HG03442 (cell line): ENCODE measurements around the gene DNASE1L2.

Experiments used
- ATAC-seq: cut with Tn5 transposase; IDR thresholded peaks from one replicate; pipeline ENCODE4 v1.9.1; 2021; ENCODE audit warnings: mild to moderate bottlenecking, moderate library complexity; ENCODE audit not compliant: unreplicated experiment

DNASE1L2 gene, protein sequence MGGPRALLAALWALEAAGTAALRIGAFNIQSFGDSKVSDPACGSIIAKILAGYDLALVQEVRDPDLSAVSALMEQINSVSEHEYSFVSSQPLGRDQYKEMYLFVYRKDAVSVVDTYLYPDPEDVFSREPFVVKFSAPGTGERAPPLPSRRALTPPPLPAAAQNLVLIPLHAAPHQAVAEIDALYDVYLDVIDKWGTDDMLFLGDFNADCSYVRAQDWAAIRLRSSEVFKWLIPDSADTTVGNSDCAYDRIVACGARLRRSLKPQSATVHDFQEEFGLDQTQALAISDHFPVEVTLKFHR

DNA sequence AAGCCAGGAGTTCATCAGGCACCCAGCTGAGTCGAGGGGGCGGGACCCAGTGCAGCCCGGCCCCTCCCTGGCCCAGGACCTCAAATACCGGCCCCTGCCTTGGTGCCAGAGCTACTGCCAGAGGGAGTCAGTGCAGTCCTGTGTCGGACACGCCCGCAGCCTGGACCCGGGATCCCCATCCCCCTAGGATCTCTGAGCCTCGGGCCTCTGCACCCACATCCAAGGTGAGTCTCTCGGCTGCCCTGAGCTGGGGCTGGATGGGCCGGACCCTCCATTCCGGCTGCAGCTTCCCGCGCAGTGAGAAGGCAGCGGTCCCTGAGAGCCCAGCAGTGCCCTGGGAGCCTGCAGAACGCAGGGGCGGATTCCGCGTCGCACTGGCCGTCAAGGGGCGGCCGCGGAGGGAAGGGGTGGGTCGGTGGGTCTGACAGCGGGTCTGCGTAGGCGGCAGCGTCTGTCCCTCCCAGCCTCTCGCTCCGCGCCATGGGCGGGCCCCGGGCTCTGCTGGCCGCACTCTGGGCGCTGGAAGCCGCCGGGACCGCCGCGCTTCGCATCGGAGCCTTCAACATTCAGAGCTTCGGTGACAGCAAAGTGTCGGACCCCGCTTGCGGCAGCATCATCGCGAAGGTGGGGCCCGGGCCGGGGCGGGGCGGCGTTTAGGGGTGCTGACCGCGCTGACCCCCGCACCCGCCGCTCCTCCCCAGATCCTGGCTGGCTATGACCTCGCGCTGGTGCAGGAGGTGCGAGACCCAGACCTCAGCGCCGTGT, at the start of gene DNASE1L2:
TSS of gene DNASE1L2 (plus strand) at position 108 of the 765 bp plus-strand sequence. CDS start at position 481, 373 bp downstream.
- ATAC-seq, result no peak

- ATAC-seq, result no peak
These were observed 49.7 kb upstream of the DNASE1L2 start for GRCh38 chr16:2186505-2186904.

DNA sequence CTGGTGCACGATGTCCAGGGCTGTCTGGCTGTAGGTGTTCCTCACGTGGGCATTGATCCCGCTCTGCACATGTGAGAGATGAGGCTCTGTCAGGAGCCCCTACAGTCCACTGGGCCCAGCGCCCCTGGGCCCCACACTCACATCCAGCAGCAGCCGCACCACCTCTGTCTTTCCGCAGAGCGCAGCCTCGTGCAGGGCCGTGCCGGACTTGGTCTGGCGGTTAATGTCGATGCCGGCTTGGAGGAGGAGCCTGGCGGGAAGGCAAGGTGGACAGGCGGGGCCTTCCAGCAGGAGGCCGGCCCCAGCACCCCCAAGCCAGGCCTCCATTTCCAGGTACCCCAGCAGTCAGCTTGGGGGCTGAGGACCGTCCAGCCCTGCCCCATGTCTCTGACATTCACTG, 49.0 kb upstream of the DNASE1L2 start:
- ATAC-seq, result no peak

DNA sequence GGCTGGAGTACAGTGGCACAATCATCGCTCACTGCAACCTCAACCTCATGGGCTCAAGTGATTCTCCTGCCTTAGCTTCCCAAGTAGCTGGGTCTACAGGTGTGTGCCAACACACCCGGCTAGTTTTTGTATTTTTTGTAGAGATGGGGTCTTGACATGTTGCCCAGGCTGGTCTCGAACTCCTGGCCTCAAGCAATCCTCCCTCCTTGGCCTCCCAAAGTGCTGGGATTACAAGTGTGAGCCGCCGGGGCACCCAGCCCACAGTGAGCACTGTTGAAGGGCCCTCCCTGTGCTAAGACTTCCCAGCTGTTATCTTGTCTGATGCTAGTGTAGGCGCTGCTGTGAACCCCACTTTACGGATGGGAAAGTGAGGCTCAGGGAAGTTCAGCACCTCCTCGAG, 47.8 kb upstream of the DNASE1L2 start:
- ATAC-seq, result no peak

GRCh38 chr16:2189252-2189893, 46.9 kb upstream of the DNASE1L2 start:
- ATAC-seq, result no peak

DNA sequence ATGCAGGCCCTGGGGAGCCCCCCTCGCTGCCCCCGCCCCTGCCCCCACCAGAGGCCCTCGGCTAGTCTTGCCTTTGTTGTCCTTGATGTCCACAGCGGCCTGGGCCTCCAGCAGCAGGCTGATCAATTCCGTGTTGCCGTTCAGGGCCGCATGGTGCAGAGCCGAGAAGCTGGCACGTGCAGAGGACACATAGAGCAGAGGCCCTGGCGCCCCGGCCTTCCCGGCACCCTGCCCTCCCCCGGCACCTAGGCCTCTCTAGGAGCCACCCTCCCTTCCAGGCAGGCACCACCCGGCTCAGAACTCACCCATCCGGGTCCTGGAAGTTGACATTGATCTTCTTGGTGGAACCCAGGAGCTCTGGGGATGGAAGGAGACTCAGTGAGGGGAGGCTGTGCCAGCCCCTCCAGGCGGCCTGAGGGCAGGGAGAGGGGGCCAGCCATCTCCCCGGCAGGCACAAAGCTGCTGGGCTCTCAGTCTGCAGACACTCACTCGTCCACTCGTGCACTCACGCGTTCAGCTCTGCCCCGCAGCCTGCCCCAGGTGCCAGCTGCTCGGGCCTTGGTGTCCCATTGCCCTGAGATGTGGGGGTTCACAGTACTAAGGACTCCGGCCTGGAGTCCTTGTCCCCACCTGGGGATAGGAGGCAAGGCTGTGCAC, 46.1 kb upstream of the DNASE1L2 start:
- no peak for ATAC-seq

- ATAC-seq, result no peak
These were observed 45.4 kb upstream of the DNASE1L2 start for GRCh38 chr16:2190659-2191445.

GRCh38 chr16:2191446-2191706, 44.9 kb upstream of the DNASE1L2 start:
- no peak for ATAC-seq

GRCh38 chr16:2194166-2194834, 41.9 kb upstream of the DNASE1L2 start:
- ATAC-seq, result no peak

DNA sequence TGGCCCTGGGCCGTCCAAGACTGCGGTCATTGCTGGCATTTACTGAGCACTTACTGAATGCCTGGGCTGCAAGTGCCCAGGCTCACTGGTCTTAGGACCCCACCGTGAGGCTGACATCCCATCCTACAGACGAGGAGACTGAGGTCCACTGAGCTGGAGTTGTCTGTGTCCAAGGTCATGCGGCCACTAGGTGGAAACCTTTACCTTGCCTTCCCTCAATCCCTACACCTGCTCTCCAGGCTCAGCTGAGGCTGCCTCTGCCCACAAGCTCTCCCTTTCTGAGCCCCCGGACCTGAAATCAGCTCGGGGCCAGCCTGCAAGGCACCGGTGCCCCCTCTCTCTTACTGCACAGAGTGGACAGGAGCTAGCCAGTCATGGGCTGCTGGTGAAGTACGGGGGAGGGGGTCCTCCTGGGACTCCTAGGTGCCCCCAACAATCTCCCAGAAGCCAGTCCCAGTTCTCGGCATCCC, 41.4 kb upstream of the DNASE1L2 start:
- ATAC-seq, result no peak

DNA sequence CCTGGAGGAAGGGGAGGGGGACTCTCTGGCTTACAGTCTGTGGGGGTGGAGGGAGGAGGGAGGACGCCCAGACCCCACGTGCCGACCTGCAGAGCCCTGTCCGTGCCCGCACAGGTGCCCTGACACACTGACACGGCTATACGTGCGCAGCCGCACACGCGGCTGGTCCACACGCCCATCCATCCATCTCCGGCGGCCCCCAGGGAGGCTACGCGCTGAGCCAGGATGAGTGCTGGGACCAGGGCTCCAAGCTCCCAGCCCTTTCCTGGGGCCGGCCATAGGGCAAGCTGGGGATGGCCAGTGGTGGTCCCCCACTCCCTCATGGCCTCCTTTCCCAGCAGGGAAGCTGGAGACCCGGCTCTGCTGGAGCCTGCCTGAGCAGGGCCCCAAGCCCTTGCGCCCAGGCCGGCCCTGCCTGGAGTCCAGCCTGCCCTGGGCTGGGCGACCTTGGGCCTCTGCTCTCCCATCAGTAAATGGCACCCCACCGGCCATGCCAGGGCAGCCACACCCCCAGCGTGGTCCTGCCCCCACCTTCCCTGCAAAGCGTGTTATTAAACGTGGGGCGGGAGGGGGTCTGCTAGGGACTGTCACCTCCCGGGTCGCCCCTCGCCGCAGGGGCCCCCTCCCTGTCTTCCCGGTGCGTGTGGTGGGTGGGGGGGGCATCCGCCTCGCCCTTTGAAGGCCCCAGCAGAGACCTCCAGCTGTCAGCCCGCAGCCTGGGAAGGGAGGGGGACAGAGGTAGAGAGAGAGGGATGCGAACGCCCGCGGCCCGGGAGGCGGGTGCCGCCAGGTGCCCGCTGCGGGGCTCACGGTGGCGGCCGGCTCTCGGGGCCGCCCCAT, 40.7 kb upstream of the DNASE1L2 start:
- ATAC-seq, result no peak

GRCh38 chr16:2196162-2196980, 39.9 kb upstream of the DNASE1L2 start, which contains the start of gene CASKIN1:
CASKIN1 (minus strand) TSS chr16:2196605; CDS start chr16:2196432, 173 bp downstream.
- ATAC-seq, result no peak

DNA sequence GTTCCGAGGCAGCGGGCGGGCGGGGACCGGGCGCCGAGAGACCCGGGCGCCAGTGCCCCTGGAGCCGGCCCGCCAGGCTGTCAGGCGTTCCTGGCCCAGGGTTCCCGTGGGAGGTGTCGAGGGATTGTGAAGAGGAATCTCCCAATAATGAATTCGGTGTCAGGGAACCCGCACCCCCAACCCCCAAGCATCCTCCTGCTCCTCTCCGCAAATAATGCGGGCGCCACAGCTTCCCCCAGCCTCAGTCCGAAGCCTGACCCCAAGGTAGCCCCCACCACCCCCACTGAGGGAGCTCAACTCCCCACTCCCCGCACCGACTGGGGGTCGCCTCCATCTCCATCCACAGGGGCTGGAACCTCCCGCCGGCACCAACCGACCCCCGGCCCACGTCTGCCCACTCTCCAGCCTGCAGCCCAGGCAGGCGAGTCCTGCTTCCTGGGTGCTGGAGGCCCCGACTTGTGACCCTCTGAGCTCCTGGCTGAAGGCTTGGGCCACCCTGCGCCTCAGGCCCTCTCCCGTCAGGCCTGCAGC, 39.2 kb upstream of the DNASE1L2 start:
- ATAC-seq, result no peak

- no peak for ATAC-seq
These were observed 38.5 kb upstream of the DNASE1L2 start for GRCh38 chr16:2197765-2198164.

DNA sequence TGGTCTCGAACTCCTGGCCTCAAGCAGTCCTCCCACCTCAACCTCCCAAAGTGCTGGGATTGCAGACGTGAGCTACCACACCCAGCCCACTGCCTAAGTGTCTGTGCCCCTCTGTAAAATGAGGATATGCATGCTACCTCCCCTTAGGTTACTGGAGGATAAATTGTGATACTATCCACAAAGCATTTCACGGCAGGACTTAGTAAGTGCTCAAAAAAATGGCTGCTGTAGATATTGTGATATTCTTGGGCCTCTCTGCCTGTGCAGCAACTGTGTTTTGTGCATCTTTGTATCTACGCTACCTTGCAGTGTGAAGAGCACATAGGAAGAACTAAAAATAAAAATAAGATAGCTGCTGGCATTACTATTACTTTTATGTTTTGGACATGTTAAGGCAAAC, 38.0 kb upstream of the DNASE1L2 start:
- ATAC-seq, result no peak

- ATAC-seq, result no peak
These were observed 37.1 kb upstream of the DNASE1L2 start for GRCh38 chr16:2199095-2199494.

GRCh38 chr16:2199621-2200139, 36.6 kb upstream of the DNASE1L2 start:
- ATAC-seq, result no peak

GRCh38 chr16:2200313-2200712, 35.9 kb upstream of the DNASE1L2 start:
- ATAC-seq, result no peak
